Endodermal cell (in vitro differentiated cells): Measurements from ENCODE around the gene TRIM66. TPM values are rescaled to one million over a fixed set of nuclear protein-coding genes. Genes with fewer than 3 reads are reported as not detected.

Experiments
- DNase-seq: peaks from one replicate; pipeline ENCODE4 v3.0.0-alpha.2; 2017
- H3K27ac ChIP-seq: 2 replicates; pipeline ENCODE4 v1.5.1; 2013; ENCODE audit warnings: mild to moderate bottlenecking, low read depth, low read length, moderate library complexity
- H3K27me3 ChIP-seq: 2 replicates; pipeline ENCODE4 v1.6.1; 2013; ENCODE audit warnings: mild to moderate bottlenecking, low read length, moderate library complexity; ENCODE audit not compliant: insufficient read depth, control insufficient read depth, poor library complexity, severe bottlenecking
- H3K36me3 ChIP-seq: 2 replicates; pipeline ENCODE4 v1.7.0; 2013; ENCODE audit warnings: mild to moderate bottlenecking, low read length, moderate library complexity; ENCODE audit not compliant: control insufficient read depth, insufficient read depth
- H3K4me1 ChIP-seq: one replicate; pipeline ENCODE4 v1.7.0; 2013; ENCODE audit warnings: low read length; ENCODE audit not compliant: control insufficient read depth, insufficient read depth
- H3K4me3 ChIP-seq: 2 replicates; pipeline ENCODE4 v1.5.1; 2013; ENCODE audit warnings: mild to moderate bottlenecking, low read length, moderate library complexity
- H3K9ac ChIP-seq: 2 replicates; pipeline ENCODE4 v1.6.1; 2013; ENCODE audit warnings: mild to moderate bottlenecking, low read length, moderate library complexity; ENCODE audit not compliant: poor library complexity, severe bottlenecking; ENCODE audit errors: extremely low read depth
- H3K9me3 ChIP-seq: 2 replicates; pipeline ENCODE4 v1.6.1; 2013; ENCODE audit warnings: mild to moderate bottlenecking, low read length, moderate library complexity; ENCODE audit not compliant: control insufficient read depth
- H3K27ac Mint-ChIP-seq: 2 replicates; pipeline ENCODE4 v1.8.0; 2020; ENCODE audit warnings: mixed read lengths
- H3K27me3 Mint-ChIP-seq: 2 replicates; pipeline ENCODE4 v1.8.0; 2021; ENCODE audit warnings: mild to moderate bottlenecking, mixed read lengths; ENCODE audit not compliant: insufficient read depth
- H3K36me3 Mint-ChIP-seq: 2 replicates; pipeline ENCODE4 v1.8.0; 2020; ENCODE audit warnings: low read depth, mixed read lengths
- H3K4me1 Mint-ChIP-seq: 2 replicates; pipeline ENCODE4 v1.8.0; 2020; ENCODE audit warnings: mixed read lengths
- H3K4me3 Mint-ChIP-seq: 2 replicates; pipeline ENCODE4 v1.8.0; 2020; ENCODE audit warnings: mild to moderate bottlenecking, moderate library complexity, mixed read lengths
- H3K9me3 Mint-ChIP-seq: 2 replicates; pipeline ENCODE4 v1.8.0; 2020; ENCODE audit warnings: mild to moderate bottlenecking, mixed read lengths
- WGBS, 2 experiments: methylation state at CpG; one replicate each; pipeline versions ENCODE4 v1.1.5 to v1.1.7; 2013; ENCODE audit warnings: missing lambda C conversion rate in 2 of 2, mixed read lengths in 1 of 2; ENCODE audit not compliant: insufficient coverage in 1 of 2, insufficient read length in 1 of 2; 5-methylcytosine and 5-hydroxymethylcytosine counted together
- total RNA-seq, 2 donors: library from RNA; stranded (reverse); fragmentation: NEBNext Ultra II Directional in 1 of 2; extraction: Animal tissue kit (Norgen Biotek cat#: 25700) in 1 of 2; gene quantifications; 2 replicates in 1 of 2; 3 replicates in 1 of 2; pipeline ENCODE4 v1.2.1, GENCODE V29; 2021
- TF ChIP-seq, protein P1 (sequence below): fragments of 200-600 bp; sonication (generic); conservative IDR thresholded peaks from 2 replicates; pipeline ENCODE4 v1.5.0; 2021; ENCODE audit warnings: antibody characterized with exemption, mild to moderate bottlenecking

Gene TRIM66
- total RNA-seq, 2 donors from 2014 or later, result 4.3 to 4.6 TPM

DNA sequence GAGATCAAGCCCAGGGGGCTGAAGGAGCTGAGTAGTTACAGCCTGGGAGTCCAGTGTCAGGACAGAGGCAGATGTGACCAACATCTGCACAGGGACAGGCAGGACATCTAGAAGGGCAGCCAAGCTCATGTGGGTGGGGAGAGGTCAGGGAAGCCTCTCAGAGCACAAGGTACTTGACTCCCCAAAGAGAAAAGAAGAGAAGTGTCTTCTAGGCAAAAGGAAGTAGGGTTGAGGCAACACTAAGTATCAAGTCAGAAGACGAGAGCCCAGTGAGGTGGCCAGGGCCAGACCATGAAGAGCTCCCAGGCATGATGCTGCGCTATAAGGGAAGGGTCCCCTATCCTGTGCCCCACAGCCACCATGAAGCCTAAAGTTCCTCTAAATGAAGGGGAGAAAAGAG is 21.7 kb upstream of the TRIM66 start:
- no peaks in the 10 kb centered on the region for H3K27me3 ChIP-seq
- peaks cover 94% of the 10 kb centered on the region for H3K36me3 ChIP-seq
- no peaks in the 10 kb centered on the region for H3K27me3 Mint-ChIP-seq
- peaks cover 46% of the 10 kb centered on the region for H3K36me3 Mint-ChIP-seq
- DNase-seq, result no peak
- WGBS, 2 experiments, result 90 to 98% methylated on average over 2 of the region's 2 CpGs
- H3K9me3 ChIP-seq, result no peaks in the 10 kb centered on the region
- H3K4me3 ChIP-seq, result no peak overlapping the region
- TF ChIP-seq, protein P1, sequence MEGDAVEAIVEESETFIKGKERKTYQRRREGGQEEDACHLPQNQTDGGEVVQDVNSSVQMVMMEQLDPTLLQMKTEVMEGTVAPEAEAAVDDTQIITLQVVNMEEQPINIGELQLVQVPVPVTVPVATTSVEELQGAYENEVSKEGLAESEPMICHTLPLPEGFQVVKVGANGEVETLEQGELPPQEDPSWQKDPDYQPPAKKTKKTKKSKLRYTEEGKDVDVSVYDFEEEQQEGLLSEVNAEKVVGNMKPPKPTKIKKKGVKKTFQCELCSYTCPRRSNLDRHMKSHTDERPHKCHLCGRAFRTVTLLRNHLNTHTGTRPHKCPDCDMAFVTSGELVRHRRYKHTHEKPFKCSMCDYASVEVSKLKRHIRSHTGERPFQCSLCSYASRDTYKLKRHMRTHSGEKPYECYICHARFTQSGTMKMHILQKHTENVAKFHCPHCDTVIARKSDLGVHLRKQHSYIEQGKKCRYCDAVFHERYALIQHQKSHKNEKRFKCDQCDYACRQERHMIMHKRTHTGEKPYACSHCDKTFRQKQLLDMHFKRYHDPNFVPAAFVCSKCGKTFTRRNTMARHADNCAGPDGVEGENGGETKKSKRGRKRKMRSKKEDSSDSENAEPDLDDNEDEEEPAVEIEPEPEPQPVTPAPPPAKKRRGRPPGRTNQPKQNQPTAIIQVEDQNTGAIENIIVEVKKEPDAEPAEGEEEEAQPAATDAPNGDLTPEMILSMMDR, result no peak
- no peak overlapping the region for H3K27ac Mint-ChIP-seq
- no peak overlapping the region for H3K27ac ChIP-seq
- H3K9ac ChIP-seq, result no peak overlapping the region
- no peak overlapping the region for H3K4me3 Mint-ChIP-seq
- H3K9me3 Mint-ChIP-seq, result no peaks in the 10 kb centered on the region
- peaks cover 34% of the 10 kb centered on the region for H3K4me1 Mint-ChIP-seq
- peaks cover 14% of the 10 kb centered on the region for H3K4me1 ChIP-seq

DNA sequence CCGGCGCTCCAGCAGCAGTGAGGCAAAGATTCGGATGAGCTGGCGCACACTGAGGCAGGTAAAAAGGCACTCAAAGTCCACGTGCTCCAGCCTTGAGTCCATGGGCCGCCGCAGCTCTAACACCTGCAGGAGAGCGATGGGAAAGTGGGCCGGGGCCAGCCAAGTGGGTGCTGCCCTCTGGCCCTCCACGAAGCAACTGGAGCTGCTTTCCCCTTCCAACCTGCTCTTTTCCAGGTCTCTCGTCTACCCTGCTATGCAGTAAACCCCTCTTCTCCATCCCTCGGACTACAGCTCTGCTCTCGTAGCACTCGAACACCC is 20.1 kb upstream of the TRIM66 start:
- WGBS, 2 experiments, result 94 to 96% methylated on average over 7 to 14 of the region's 14 CpGs

DNA sequence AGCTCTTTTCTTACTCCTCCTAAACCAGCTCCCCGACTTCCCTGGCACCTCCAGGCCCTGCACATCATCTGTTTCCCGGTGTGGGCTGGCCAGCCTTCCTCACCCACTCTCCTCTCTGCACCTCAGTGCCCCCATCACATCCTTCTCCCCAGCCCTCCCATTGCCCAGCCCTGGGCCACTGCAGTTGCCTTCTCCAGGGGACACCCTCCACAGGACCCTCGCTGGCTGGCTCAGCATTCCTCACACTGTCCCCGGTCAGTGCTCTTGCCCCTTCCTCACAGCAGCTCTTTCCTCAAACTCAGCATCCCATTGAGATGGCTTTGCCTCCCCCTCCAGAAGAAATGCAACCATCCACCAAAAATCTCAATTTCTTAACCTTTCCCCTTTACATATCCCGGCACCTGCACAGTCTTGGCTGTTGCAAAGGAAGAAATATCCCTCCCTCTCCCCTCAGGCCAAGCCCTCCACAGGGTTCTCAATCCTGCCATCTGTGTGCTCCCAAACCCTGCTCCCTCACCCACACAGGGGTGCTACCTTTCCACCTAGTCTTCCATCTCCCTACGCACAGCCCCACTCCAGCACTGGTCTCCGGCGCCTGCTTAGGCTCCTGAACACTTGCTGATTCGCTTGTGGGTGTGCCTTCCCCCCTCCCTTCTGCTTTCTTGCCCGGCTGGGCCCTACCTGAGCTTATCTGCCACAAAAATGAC is 19.6 kb upstream of the TRIM66 start:
- peaks cover 94% of the 10 kb centered on the region for H3K36me3 ChIP-seq
- peak overlapping the region; percentile 82 for H3K27ac Mint-ChIP-seq
- peaks cover 41% of the 10 kb centered on the region for H3K4me1 Mint-ChIP-seq
- no peaks in the 10 kb centered on the region for H3K9me3 Mint-ChIP-seq
- no peak for DNase-seq
- H3K36me3 Mint-ChIP-seq, result peaks cover 54% of the 10 kb centered on the region
- H3K9me3 ChIP-seq, result no peaks in the 10 kb centered on the region
- H3K4me1 ChIP-seq, result peaks cover 20% of the 10 kb centered on the region
- whole genome bisulfite sequencing, 2 experiments, result 92 to 94% methylated on average over 4 to 10 of the region's 10 CpGs
- no peak overlapping the region for H3K27ac ChIP-seq
- no peak overlapping the region for H3K9ac ChIP-seq
- TF ChIP-seq, protein P1, result no peak
- no peak overlapping the region for H3K4me3 Mint-ChIP-seq
- no peaks in the 10 kb centered on the region for H3K27me3 ChIP-seq
- H3K4me3 ChIP-seq, result no peak overlapping the region
- no peaks in the 10 kb centered on the region for H3K27me3 Mint-ChIP-seq

More for the DNA sequence above, 20.1 kb upstream of the TRIM66 start:
- TF ChIP-seq, protein P1, result no peak
- Mint-ChIP-seq H3K27ac (peak overlapping the region; percentile 82), H3K4me1 (peaks cover 41% of the 10 kb centered on the region), H3K27me3 (no peaks in the 10 kb centered on the region), H3K4me3 (no peak overlapping the region), H3K36me3 (peaks cover 52% of the 10 kb centered on the region), H3K9me3 (no peaks in the 10 kb centered on the region)
- H3K27ac ChIP-seq, result no peak overlapping the region
- peaks cover 20% of the 10 kb centered on the region for H3K4me1 ChIP-seq
- no peaks in the 10 kb centered on the region for H3K9me3 ChIP-seq
- no peak for DNase-seq
- H3K9ac ChIP-seq, result no peak overlapping the region
- H3K4me3 ChIP-seq, result no peak overlapping the region
- peaks cover 94% of the 10 kb centered on the region for H3K36me3 ChIP-seq
- H3K27me3 ChIP-seq, result no peaks in the 10 kb centered on the region
